MCF 10A (cell line): ENCODE measurements around the gene SNAP23. TPM values are rescaled to one million over a fixed set of nuclear protein-coding genes. Genes with fewer than 3 reads are reported as not detected.

Experiments
- BruUV-seq: library from RNA; stranded (reverse); fragments of 400-500 nt; replicated peaks from 2 replicates; lab custom pipeline; 2021; lab: Mats Ljungman, UMichigan
- CTCF ChIA-PET: fragments of 300-600 bp; sonication (Branson Sonifier 250); formaldehyde crosslinking; extraction: SDS; loops from one replicate; lab custom pipeline; 2021; ENCODE audit warnings: antibody characterized with exemption, inconsistent platforms; lab: Yijun Ruan, JAX
- POLR2A ChIA-PET: fragments of 300-600, 350-650 bp; sonication (Branson Sonifier 250); formaldehyde crosslinking; extraction: SDS; loops from one replicate; lab custom pipeline; 2020; ENCODE audit warnings: antibody characterized with exemption, inconsistent platforms; lab: Yijun Ruan, JAX
- DNase-seq: peaks from one replicate; pipeline ENCODE4 v3.0.0-alpha.2; 2018; ENCODE audit not compliant: unreplicated experiment
- H3K27ac Mint-ChIP-seq: one replicate; pipeline ENCODE4 v1.8.0; 2022; ENCODE audit warnings: mild to moderate bottlenecking, low read depth, mixed read lengths; ENCODE audit not compliant: unreplicated experiment
- H3K27me3 Mint-ChIP-seq: one replicate; pipeline ENCODE4 v1.8.0; 2022; ENCODE audit warnings: mixed read lengths; ENCODE audit not compliant: insufficient read depth, unreplicated experiment
- H3K36me3 Mint-ChIP-seq: one replicate; pipeline ENCODE4 v1.8.0; 2022; ENCODE audit warnings: mild to moderate bottlenecking, moderate library complexity, mixed read lengths; ENCODE audit not compliant: insufficient read depth, unreplicated experiment
- H3K4me1 Mint-ChIP-seq: one replicate; pipeline ENCODE4 v1.8.0; 2022; ENCODE audit warnings: mixed read lengths; ENCODE audit not compliant: insufficient read depth, unreplicated experiment
- H3K4me3 Mint-ChIP-seq: one replicate; pipeline ENCODE4 v1.8.0; 2022; ENCODE audit warnings: mild to moderate bottlenecking, moderate library complexity, mixed read lengths; ENCODE audit not compliant: unreplicated experiment
- H3K9me3 Mint-ChIP-seq: one replicate; pipeline ENCODE4 v1.8.0; 2022; ENCODE audit warnings: mixed read lengths; ENCODE audit not compliant: unreplicated experiment
- CTCF ChIP-seq: fragments of 200-600 bp; IDR thresholded peaks from one replicate; pipeline ENCODE4 v1.8.0; 2022; ENCODE audit warnings: antibody characterized with exemption, mild to moderate bottlenecking; ENCODE audit not compliant: unreplicated experiment
- intact Hi-C: fragments of 100-400 bp; cut with micrococcal nuclease; formaldehyde crosslinking; loops from 2 replicates; pipeline ENCODE4 v1.14.1; 2022
- total RNA-seq: library from RNA; stranded (reverse); gene quantifications from 2 replicates; pipeline ENCODE4 v1.2.3, GENCODE V29; 2022

The SNAP23 gene
- total RNA-seq, 1 experiment from 2014 or later = 47.4 TPM

GRCh38 chr15:42449770-42450424, 45.5 kb upstream of the SNAP23 start:
- H3K27ac Mint-ChIP-seq = no peak overlapping the region
- no peak for TF ChIP-seq CTCF
- H3K9me3 Mint-ChIP-seq = no peaks in the 10 kb centered on the region
- CTCF ChIA-PET = no interaction called here
- POLR2A ChIA-PET = no interaction called here
- no peaks in the 10 kb centered on the region for H3K27me3 Mint-ChIP-seq
- no peak for DNase-seq
- no TSS peak for BruUV-seq
- peaks cover 63% of the 10 kb centered on the region for H3K36me3 Mint-ChIP-seq
- intact Hi-C loops = no loop called here
- H3K4me1 Mint-ChIP-seq = no peaks in the 10 kb centered on the region
- no peak overlapping the region for H3K4me3 Mint-ChIP-seq

- H3K27ac Mint-ChIP-seq = no peak overlapping the region
- no peaks in the 10 kb centered on the region for H3K27me3 Mint-ChIP-seq
- no peak for TF ChIP-seq CTCF
- no peaks in the 10 kb centered on the region for H3K4me1 Mint-ChIP-seq
- CTCF ChIA-PET = no interaction called here
- BruUV-seq = TSS peak; percentile 50
- POLR2A ChIA-PET = no interaction called here
- intact Hi-C loops = no loop called here
- no peaks in the 10 kb centered on the region for H3K9me3 Mint-ChIP-seq
- H3K36me3 Mint-ChIP-seq = peaks cover 58% of the 10 kb centered on the region
- DNase-seq = no peak
- H3K4me3 Mint-ChIP-seq = no peak overlapping the region
These were observed 45.0 kb upstream of the SNAP23 start for GRCh38 chr15:42450425-42450790.

GRCh38 chr15:42453826-42454225, 41.6 kb upstream of the SNAP23 start:
- peaks cover 53% of the 10 kb centered on the region for H3K36me3 Mint-ChIP-seq
- DNase-seq = no peak
- no peaks in the 10 kb centered on the region for H3K27me3 Mint-ChIP-seq
- no peak overlapping the region for H3K4me3 Mint-ChIP-seq
- H3K4me1 Mint-ChIP-seq = no peaks in the 10 kb centered on the region
- POLR2A ChIA-PET = no interaction called here
- intact Hi-C loops = no loop called here
- BruUV-seq = no TSS peak
- no peak for TF ChIP-seq CTCF
- CTCF ChIA-PET = no interaction called here
- no peaks in the 10 kb centered on the region for H3K9me3 Mint-ChIP-seq
- no peak overlapping the region for H3K27ac Mint-ChIP-seq

GRCh38 chr15:42456531-42456930, 38.9 kb upstream of the SNAP23 start:
- no peaks in the 10 kb centered on the region for H3K27me3 Mint-ChIP-seq
- intact Hi-C loops = no loop called here
- no peak for DNase-seq
- no TSS peak for BruUV-seq
- H3K36me3 Mint-ChIP-seq = peaks cover 26% of the 10 kb centered on the region
- ChIA-PET POLR2A (interaction anchor here (0.8 kb wide), 1 partner anchor 20 kb away, joined by 3 read pairs; no protein-coding TSS in a partner anchor), CTCF (interaction anchor here (0.5 kb wide), 1 partner anchor 78 kb away, joined by 3 read pairs; no protein-coding TSS in a partner anchor)
- no peak overlapping the region for H3K4me3 Mint-ChIP-seq
- H3K27ac Mint-ChIP-seq = no peak overlapping the region
- TF ChIP-seq CTCF = no peak
- no peaks in the 10 kb centered on the region for H3K9me3 Mint-ChIP-seq
- H3K4me1 Mint-ChIP-seq = no peaks in the 10 kb centered on the region
